Amniotic stem cell (primary cell): ENCODE data around the gene CRTC1.

Experiments used
- DNase-seq: peaks from one replicate; lab custom pipeline; 2025; lab: John Stamatoyannopoulos, UW

Gene CRTC1

DNA sequence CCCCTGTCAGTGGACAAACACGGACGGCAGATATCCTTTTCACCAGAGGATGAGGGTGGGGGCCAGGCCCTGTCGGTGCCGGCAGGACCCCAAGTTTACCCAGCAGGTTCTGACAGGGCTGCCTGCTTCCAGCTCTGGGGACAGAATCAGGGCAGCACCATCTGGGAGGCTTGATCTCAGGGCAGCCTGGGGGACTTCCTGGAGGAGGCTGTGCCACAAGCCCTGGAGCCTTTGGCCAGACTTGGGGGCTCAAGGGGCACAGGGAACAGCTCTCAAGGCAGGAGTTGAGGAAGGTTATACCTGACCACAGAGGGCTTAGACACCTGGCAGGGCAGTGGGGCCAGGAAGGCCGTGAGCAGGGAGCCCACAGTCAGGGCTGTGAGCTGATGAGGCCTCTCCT lies 62.5 kb downstream of the CRTC1 start:
- DNase-seq, result no peak

DNA sequence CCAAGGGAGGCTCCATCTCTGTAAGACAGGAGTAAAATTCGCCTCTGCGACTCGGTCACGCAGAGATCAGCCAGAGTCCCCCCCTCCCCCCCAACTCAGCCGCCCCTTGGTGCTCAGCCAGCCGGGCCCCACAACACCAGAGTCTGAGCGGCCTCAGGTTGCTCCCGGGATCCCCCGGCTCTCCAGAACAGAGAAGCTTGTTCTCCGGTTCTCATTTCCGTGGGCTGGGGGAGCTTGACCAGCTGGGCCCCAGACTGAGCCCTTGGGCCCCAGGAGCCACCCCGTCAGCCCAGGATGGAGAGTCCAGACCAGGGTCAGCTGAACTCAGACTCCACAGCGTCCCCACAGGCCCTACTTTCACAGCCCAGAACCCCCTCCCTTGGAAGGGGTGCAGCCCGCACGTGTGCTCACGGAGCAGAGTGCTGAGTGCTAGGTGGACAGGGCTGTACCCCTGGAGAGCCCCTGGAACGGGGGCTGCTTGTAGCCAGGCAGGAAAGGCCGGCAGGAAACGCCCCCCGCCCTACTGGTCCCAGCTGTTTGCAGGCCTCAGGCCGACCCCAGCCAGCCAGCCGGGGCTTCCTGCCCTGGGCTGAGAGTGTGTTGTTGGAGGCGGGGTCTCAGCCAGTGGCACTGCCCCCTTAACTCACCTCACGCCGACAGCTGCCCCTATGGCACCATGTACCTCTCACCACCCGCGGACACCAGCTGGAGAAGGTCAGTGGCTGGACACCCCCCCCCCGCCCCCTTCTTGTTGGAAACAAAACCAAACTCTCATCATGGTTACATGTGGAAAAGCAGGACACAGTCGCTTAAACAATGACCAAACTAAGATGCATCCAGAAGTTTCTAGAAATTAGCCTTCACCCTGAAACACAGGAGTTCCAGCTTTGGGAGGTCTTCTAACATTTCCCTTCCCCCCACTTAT lies 63.2 kb downstream of the CRTC1 start:
- DNase-seq, result no peak

DNA sequence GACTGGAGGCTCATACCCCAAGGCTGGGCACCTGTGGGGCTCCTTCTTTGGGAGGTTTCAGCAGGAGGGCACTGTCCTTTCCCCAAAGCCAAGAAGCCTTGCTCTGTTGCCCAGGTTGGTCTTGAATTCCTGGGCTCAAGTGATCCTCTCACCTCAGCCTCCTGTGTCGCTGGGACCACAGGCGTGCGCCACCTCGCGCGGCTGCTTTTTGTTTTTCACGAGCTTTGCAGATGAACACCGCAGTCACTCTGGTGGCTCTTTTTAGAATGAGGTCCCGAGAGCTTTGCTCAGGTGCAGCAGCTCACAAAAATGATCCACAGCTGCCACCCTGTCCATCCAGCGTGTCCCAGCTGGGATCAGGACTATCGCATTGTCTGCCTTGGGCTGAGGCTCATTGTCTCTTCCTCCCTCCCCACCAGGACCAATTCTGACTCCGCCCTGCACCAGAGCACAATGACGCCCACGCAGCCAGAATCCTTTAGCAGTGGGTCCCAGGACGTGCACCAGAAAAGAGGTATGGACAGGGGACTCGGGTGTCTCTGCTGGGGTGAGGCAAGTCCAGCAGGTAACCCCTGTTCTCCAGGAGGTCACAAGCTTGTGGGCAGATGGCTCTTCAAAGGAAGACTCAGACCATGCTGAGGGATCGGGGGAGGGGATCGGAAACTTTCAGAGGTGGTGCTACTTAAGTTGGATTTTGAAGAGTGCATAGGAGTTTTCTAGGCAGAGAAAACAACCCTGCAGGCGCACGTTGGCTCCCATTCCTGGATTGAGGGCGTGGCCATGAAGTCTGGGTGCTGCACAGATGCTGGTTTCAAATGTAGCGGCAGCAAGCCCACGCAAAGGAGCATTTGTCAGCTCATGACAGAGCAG lies 66.1 kb downstream of the CRTC1 start:
- DNase-seq, result no peak

DNA sequence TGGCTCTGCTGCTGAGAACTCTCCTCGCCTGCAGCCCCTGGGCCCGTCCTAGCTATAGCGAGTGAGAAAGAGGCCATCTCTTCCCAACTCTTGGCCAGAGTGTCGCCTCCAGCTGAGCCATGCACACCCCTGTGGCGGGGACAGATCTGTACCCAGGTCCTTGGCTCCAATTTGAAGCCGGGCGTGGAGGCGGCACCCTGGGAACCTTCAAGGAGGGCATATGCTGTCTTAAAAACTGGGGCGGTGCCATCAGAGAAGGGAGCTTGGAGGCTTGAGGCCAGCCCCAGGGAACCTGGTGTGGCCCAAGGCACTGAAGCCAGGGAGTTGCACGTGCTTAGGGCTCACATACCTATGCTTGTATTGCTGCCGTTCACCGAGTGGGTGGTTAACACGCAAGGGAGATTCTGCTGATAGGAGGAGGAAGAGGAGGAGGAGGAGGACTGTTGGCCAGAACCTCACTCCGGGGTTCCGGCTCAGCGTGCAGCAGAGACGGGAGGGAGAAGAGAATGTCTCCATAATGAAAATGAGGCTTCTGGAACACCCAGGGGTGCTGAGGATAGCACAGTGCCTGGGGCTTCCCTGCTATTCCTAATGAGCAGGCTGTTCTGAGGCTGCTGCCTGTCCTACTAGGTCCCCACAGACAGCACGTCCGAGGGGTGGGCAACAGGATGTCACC lies 67.0 kb downstream of the CRTC1 start:
- no peak for DNase-seq

DNA sequence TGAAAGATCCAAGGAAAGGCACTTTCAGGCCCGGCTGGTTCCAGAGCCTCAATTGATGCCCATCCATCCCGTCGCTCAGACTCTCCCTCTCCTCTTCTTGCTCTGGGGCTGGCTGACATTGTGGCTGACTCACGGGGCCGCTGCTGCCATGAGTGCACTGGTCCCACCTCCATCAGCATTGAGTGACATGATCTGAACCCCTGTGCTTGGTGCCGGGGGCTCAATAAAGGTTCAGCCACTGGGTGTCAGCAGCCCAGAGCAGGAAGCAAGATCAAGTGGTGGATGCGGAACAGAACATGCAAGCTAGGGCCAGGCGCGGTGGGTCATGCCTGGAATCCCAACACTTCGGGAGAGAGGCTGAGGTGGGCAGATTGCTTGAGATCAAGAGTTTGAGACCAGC lies 68.1 kb downstream of the CRTC1 start:
- DNase-seq, result no peak

DNA sequence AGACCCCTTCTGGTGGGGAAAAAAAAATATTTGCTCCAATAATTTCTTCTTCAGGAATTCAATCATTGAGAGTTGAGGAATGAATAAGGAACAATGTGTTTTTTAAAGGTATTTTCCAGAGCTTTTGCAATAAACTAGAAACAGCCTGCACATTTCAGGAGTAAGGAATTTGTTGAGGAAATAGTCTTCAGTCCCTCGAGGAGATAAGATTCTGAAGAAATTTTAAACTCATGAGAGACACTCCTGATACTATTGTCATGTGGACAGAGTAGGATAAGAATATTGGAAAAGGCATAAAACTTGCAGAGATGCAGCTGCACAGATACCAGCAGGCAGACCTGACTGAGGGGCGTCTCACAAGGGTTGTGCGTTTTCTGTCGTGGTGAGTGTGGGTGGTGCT lies 71.0 kb downstream of the CRTC1 start:
- DNase-seq, result no peak

DNA sequence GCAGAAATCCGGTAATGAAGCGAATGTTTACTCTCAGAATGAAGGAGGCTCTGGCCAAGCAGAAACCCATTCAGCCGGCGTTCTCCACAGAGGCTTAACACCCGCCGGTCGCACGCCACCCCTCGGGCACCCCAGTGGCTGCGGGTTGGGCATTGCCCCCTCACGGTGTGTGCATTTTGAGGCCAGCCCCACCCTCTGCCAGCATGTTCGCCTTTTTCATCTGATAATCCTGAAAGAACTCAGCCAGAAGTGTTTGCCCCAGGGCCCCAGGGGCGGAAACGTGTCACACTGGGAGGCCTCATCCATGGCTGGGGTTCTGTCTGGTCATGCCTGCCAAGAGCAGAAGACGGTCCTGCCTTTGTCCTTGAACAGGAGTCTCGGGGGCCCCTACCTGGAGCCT lies 73.4 kb downstream of the CRTC1 start:
- DNase-seq, result no peak

DNA sequence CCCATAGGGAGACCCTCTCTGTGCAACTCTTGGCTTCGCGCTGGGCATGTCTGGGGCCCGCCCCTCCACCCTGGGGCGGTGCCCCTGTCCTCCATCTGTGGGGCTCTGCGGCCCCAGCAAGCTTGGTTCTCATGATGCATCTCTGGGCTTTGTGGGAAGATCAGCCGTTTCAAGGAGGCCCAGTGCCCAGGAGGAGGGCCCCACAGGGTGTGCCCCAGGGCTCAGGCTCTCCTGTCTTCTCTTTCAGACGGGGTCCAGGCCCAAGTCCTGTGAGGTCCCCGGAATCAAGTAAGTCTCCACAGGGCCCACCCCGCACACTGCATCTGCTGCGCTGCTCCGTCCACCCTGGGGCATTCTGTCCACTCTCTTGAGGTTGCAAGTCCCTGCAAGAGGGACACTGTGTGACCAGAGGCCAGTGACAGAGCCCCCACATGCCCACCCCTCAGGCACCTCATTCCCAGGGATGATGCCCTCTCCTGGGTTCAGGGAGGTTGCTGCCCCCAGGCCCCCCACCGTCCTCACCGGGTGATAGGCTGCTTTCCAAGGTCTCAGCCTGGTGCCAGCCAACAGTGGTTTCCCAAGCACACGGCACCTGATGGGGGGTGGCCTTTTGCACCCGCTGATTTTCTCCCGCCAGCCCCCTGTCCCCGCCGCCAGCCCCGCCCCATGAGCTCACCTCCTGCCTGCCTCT lies 76.0 kb downstream of the CRTC1 start:
- DNase-seq, result no peak

DNA sequence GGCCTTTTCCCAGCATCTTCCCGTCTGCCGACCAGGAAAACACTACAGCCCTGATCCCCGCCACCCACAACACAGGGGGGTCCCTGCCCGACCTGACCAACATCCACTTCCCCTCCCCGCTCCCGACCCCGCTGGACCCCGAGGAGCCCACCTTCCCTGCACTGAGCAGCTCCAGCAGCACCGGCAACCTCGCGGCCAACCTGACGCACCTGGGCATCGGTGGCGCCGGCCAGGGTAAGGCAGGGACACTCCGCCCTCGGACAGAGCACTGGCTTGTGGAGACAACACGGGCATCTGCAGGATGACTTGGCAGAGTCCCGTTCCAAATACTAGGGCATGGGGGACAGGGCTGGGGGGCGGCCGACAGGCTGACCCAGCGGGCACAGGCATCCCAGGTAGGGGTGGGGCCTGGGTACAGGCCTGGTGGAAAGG lies 76.5 kb downstream of the CRTC1 start:
- DNase-seq, result no peak

DNA sequence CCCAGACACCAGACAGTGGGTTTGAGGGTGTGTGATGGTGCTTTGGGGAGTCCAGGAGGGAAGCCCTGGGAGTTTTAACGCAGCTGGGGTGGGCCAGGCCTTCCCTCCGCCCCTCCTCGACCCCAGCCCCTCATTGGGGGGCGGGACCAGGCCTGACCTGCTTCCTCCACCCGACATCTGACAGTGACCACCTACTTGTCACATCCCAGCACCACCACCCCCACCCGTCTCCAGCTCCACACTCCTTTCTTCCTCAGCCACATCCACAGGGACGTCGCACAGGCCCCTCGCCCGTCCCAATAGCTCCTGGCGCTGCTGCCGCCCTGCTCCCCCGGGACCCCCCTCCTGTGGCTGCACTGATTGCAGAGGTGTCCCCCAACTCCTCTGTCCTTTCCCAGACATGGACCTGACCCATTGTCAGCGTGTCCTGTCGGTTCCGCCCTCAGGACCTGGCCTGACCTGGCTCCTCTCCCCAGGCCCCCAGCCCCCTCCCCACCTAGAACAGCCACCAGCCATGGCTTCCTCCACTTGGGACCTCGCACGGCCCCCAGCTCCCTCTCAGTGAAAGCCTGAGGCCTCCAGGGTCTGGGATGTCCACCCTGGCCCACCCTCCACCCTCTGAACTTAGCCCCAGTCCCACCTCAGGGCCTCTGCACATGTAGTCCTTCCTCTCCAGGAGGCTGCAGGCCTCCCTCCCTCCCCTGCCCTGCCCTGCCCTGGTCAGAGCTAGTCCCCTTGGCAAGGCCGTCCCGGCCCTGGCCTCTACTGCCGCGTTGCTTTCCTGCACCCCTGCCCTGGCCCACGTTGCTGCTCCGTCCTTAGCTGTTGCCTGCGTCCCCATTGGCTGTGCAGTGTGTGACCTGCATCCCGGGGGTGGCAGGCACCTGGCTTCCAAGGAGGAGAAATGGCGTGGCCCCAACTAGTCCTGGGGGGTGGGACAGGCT lies 77.2 kb downstream of the CRTC1 start:
- DNase-seq, result no peak

DNA sequence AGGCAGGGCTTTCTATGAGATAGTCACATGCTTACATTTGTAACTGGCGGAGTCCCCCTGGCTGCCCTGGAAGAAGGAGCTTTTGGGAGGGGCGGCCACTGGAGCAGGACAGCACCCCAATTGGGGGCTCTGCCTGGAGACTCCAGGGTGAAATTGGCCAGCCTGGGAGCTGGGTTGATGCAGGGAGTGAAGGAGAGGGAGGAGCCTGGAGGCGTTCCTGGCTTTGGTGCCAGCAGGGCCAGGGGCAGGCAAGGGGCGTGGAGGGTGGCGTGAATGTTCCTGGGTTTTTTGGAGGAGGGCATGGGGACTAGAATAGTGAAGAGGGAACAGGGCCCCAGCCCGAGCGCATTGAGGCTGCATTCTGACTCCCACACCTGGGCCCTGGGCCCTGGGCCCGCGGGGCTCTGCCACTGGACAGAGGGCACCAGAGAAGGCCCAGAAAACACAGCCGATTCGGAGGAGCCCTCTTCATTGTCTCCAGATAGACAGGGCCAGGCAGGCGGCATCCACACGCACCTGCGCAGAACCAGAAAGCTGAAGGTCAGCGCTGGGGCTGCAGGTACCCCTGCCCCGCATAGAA lies 78.1 kb downstream of the CRTC1 start:
- no peak for DNase-seq

DNA sequence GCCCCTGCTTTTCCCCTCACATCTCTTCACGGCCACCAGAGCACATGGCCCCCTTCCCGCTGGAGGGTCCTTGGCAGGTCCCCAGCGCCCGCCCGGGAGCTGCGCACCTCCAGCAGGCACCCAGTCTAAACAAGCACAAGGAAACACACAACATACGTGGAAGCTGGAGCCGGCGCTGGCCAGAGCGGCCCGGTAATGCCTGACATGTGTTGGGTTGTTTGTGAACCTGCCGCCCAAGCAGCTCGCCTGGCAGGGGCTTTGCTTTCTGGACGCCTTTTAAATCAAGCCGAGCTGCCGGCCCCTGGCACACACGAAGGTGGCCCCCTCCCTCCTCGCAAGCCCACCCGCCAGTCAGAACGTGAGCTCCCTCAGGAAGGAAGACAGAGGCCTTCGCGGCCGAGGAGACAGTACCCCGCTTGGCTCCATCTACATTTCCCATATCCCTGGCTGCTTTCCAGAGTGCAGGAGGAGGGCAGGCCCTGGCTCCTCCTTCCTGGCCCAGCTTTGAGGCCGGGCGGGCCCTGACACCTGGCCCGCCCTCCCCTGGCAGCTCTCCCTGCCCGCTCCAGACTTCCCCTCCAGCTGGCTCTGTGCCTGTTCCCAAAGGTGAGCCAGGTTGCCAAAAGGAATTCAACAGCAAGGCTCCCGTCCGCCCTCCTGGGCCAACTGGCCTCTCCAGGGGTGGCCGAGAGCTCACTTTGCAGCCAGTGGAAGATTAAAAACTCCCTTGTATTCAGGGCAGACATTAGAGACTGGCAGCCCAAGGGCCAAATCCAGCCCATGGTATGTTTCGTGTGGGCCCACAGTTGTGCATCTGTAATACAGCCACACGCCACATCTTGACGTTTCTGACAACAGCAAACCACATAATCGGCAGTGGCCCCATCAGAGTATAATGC lies 78.9 kb downstream of the CRTC1 start:
- no peak for DNase-seq

DNA sequence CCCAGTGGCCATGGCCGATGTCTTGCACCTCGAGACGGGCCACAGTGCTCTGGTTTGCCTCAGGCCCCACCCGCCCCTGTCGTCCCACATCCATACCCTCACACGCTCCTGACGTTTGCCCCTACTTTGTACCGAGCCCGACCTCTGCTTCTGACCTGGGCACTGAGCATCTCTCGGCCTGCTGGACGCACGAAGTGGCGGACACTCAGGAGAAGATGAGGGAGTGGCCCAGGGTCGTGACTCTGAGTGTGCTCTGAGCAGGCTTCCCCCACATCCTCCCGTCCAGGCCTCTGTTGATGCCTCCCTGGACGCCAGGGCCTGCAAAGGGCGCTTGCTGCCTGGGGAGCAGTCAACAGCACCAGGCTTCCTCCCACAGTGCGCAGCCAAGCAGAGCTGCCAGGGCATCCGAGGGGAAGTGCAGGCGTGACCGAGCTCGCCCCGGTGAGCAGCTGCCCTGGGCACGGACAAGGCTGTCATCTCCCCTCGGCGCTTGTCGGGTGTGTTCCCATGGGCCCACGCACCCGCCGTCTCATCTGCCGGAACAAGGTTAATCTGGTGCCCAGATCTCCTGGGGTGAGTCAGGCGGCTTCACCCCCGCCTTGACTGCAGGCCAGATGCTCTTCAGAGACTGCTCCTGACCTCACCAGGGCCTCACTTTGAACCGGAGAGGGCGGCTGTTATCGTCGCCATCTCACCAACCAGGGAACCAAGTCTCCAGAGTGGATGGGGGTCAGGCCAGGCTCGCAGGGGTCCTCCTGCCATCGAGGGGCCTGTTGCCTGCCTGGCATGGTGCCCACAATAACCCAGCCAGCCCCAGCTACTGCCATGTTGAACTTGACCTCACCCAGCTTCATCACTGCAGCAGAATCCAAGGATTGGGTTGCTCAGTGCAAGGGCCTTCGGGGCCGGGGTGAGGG lies 80.5 kb downstream of the CRTC1 start:
- DNase-seq, result no peak

DNA sequence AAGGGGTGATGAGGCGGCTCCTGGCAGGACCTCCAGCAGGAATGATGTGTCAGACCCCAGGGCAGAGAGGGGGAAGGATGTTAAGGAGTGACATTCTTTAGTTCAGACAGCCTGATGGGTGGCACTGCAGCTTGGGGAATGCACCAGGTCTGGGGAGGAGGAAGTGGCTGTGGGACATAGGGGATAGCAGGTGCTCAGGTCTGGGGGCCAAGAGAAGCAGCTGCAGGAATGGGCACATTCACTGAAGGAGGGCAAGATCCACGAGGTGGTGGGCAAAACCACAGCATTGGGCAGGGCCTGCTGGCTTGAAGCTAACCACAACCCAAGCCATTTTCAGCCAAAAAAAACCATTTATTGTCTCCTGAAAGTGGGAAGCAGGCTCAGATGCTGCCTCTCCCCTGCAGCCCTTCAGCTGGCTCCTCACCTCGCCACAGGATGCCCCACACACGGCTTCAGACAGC lies 81.1 kb downstream of the CRTC1 start:
- no peak for DNase-seq

DNA sequence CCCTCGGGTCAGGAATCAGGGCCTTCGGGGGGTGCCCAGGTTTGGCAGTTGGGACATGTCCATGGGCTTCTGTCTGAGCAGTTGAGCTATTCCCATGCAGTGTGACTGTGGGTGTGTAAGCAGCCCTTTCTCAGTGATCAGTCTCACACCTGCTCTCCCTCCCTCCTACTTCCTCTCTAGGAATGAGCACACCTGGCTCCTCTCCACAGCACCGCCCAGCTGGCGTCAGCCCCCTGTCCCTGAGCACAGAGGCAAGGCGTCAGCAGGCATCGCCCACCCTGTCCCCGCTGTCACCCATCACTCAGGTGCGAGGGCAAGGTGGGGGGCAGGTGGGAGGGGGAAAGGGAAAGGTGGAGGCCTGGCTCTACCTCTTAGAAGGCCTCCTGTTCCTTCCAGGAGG lies 81.7 kb downstream of the CRTC1 start:
- no peak for DNase-seq

DNA sequence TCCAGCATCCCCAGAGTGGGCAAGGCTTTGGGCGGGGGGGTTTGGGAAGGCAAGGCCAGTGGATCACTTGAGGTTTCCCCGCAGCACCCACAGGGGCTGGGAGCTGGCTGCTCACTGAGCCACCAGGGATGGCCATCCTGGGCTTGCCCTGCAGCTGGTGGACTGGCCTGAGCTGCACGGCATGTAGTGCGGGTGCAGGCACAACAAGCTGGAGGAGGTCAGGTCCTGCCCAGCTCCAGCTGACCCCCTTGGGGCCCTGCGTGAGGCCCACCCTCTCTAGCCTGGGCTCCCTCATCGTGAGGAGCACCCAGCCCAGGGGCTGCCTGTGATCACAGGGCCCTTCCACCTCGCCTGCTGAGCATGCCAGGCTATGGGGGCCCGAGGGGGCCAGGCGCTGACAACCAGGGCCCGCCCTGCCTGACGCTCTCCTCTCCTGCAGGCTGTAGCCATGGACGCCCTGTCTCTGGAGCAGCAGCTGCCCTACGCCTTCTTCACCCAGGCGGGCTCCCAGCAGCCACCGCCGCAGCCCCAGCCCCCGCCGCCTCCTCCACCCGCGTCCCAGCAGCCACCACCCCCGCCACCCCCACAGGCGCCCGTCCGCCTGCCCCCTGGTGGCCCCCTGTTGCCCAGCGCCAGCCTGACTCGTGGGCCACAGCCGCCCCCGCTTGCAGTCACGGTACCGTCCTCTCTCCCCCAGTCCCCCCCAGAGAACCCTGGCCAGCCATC lies 84.7 kb downstream of the CRTC1 start:
- DNase-seq, result no peak
